CD4-positive, alpha-beta T cell (primary cell): Measurements from ENCODE around the gene JAZF1. TPM values are rescaled to one million over a fixed set of nuclear protein-coding genes. Genes with fewer than 3 reads are reported as not detected.
"Not testable (repeated sequence)": the region's sequence is repeated elsewhere in the genome, so short reads cannot be mapped to it uniquely, and the experiment has no call there.

ENCODE experiments used
- ATAC-seq: fragments of 200-7000 bp; cut with Tn5 transposase; one replicate; pipeline ENCODE4 v1.10.0; 2022; ENCODE audit warnings: mild to moderate bottlenecking; ENCODE audit not compliant: poor library complexity
- CTCF ChIA-PET: fragments of 350-600 bp; sonication (Branson Sonifier 250); formaldehyde crosslinking; loops from one replicate; lab custom pipeline; 2021; ENCODE audit warnings: antibody characterized with exemption, inconsistent platforms; lab: Charles Lee
- POLR2A ChIA-PET: fragments of 350-600 bp; sonication (Branson Sonifier 250); formaldehyde crosslinking; loops from one replicate; lab custom pipeline; 2021; ENCODE audit warnings: antibody characterized with exemption, inconsistent platforms; lab: Charles Lee
- DNase-seq, 14 experiments: peaks; one replicate each; pipeline ENCODE4 v3.0.0-alpha.2; 2013 to 2020; ENCODE audit warnings: mixed read lengths in 2 of 14
- H3K27ac ChIP-seq, 2 donors: one replicate each; pipeline versions ENCODE4 v1.5.1 to v1.7.0; 2013; ENCODE audit warnings: low read length in 2 of 2, low read depth in 1 of 2, mild to moderate bottlenecking in 1 of 2
- H3K27me3 ChIP-seq, 2 experiments: 1 replicate in 1 of 2; 2 replicates in 1 of 2; pipeline versions ENCODE4 v1.6.1 to v1.7.0; 2013; ENCODE audit warnings: low read length in 2 of 2, control low read depth in 1 of 2, mild to moderate bottlenecking in 1 of 2, moderate library complexity in 1 of 2; ENCODE audit not compliant: insufficient read depth in 2 of 2, control insufficient read depth in 1 of 2
- H3K36me3 ChIP-seq: one replicate; pipeline ENCODE4 v1.6.1; 2013; ENCODE audit warnings: low read length, control low read depth; ENCODE audit not compliant: insufficient read depth
- H3K4me1 ChIP-seq: one replicate; pipeline ENCODE4 v1.6.1; 2013; ENCODE audit warnings: low read length, control low read depth; ENCODE audit not compliant: insufficient read depth
- H3K4me3 ChIP-seq: one replicate; pipeline ENCODE4 v1.5.1; 2013; ENCODE audit warnings: mild to moderate bottlenecking, low read length, moderate library complexity
- H3K9me3 ChIP-seq, 2 experiments: 1 replicate in 1 of 2; 2 replicates in 1 of 2; pipeline versions ENCODE4 v1.6.1 to v1.7.0; 2013; ENCODE audit warnings: low read length in 2 of 2, mild to moderate bottlenecking in 2 of 2, control low read depth in 1 of 2, moderate library complexity in 1 of 2; ENCODE audit not compliant: control insufficient read depth in 1 of 2, insufficient read depth in 1 of 2
- H3K27ac Mint-ChIP-seq: one replicate; pipeline ENCODE4 v1.8.0; 2020; ENCODE audit warnings: mixed read lengths
- H3K27me3 Mint-ChIP-seq: one replicate; pipeline ENCODE4 v1.8.0; 2021; ENCODE audit warnings: mixed read lengths
- H3K36me3 Mint-ChIP-seq: one replicate; pipeline ENCODE4 v1.8.0; 2021; ENCODE audit warnings: low read depth, mixed read lengths
- H3K4me1 Mint-ChIP-seq: one replicate; pipeline ENCODE4 v1.8.0; 2021; ENCODE audit warnings: low read depth, mixed read lengths
- H3K4me3 Mint-ChIP-seq: one replicate; pipeline ENCODE4 v1.8.0; 2020; ENCODE audit warnings: mild to moderate bottlenecking, mixed read lengths
- H3K9me3 Mint-ChIP-seq: one replicate; pipeline ENCODE4 v1.8.0; 2020; ENCODE audit warnings: mixed read lengths
- intact Hi-C, 2 experiments: fragments of 100-400 bp; cut with DNase I in 1 of 2; cut with micrococcal nuclease in 1 of 2; formaldehyde crosslinking; loops; one replicate each; pipeline versions ENCODE4 v1.15.1 to v1.9.0; 2023 to 2025; cut with DNase I, micrococcal nuclease
- total RNA-seq, 174 experiments: library from RNA in 2 of 174; stranded (reverse) in 2 of 174; gene quantifications; one replicate each; pipeline ENCODE4 v1.2.3 and lab custom pipeline; 2021 to 2026
- TF ChIP-seq, protein P1 (sequence below): fragments of 200-600 bp; IDR thresholded peaks from one replicate; pipeline ENCODE4 v1.8.0; 2022; ENCODE audit warnings: antibody characterized with exemption, mild to moderate bottlenecking

JAZF1 gene
- total RNA-seq, 2 experiments from 2014 or later: 9.9 to 11.1 TPM

DNA sequence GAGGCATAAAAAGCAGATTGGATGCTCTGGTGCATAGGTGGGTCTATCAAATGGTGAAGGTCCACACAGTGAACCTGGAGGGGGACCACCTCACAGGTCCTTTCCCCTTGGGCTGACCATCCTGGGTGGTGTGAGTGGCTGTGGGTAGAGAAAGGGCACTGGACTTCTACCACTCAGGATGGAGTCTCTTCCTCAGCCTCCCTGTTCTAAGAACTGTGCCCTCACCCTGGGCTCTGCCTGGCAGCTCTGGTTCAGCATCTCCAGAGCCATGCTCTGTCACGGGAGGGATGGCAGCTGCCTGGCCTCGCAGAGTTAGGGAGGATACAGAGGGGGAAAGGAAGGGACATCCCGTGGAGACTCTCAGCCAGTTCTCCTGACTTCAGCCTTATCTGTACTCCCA, 318.8 kb downstream of the JAZF1 start:
- CTCF ChIA-PET: no interaction called here
- Histone ChIP-seq H3K9me3 (peaks cover 0 to 8% of the 10 kb centered on the region in 2 experiments), H3K27ac (no peak overlapping the region), H3K27me3 (no peaks in the 10 kb centered on the region), H3K36me3 (no peaks in the 10 kb centered on the region), H3K4me1 (no peaks in the 10 kb centered on the region), H3K4me3 (no peak overlapping the region)
- ATAC-seq (no peak), DNase-seq (no peak)
- H3K4me1 Mint-ChIP-seq: no peaks in the 10 kb centered on the region
- POLR2A ChIA-PET: no interaction called here
- H3K27me3 Mint-ChIP-seq: no peaks in the 10 kb centered on the region
- H3K9me3 Mint-ChIP-seq: peaks cover 2% of the 10 kb centered on the region
- H3K27ac Mint-ChIP-seq: no peak overlapping the region
- peaks cover 4% of the 10 kb centered on the region for H3K36me3 Mint-ChIP-seq
- TF ChIP-seq, protein P1, sequence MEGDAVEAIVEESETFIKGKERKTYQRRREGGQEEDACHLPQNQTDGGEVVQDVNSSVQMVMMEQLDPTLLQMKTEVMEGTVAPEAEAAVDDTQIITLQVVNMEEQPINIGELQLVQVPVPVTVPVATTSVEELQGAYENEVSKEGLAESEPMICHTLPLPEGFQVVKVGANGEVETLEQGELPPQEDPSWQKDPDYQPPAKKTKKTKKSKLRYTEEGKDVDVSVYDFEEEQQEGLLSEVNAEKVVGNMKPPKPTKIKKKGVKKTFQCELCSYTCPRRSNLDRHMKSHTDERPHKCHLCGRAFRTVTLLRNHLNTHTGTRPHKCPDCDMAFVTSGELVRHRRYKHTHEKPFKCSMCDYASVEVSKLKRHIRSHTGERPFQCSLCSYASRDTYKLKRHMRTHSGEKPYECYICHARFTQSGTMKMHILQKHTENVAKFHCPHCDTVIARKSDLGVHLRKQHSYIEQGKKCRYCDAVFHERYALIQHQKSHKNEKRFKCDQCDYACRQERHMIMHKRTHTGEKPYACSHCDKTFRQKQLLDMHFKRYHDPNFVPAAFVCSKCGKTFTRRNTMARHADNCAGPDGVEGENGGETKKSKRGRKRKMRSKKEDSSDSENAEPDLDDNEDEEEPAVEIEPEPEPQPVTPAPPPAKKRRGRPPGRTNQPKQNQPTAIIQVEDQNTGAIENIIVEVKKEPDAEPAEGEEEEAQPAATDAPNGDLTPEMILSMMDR: no peak
- intact Hi-C loops: loop anchor here in 1 of 2 experiments (5.0 kb wide), 1 partner anchor 1199 kb away; no protein-coding TSS in a partner anchor
- no peak overlapping the region for H3K4me3 Mint-ChIP-seq

GRCh38 chr7:27860800-27861199, 319.8 kb downstream of the JAZF1 start:
- Mint-ChIP-seq H3K4me1 (no peaks in the 10 kb centered on the region), H3K9me3 (peaks cover 2% of the 10 kb centered on the region), H3K27ac (no peak overlapping the region), H3K36me3 (peaks cover 11% of the 10 kb centered on the region), H3K4me3 (no peak overlapping the region), H3K27me3 (no peaks in the 10 kb centered on the region)
- H3K36me3 ChIP-seq: no peaks in the 10 kb centered on the region
- H3K4me3 ChIP-seq: no peak overlapping the region
- no peaks in the 10 kb centered on the region for H3K4me1 ChIP-seq
- peaks cover 0 to 9% of the 10 kb centered on the region in 2 experiments for H3K9me3 ChIP-seq
- TF ChIP-seq, protein P1: no peak
- no peak overlapping the region for H3K27ac ChIP-seq
- H3K27me3 ChIP-seq: no peaks in the 10 kb centered on the region
- ChIA-PET CTCF (no interaction called here), POLR2A (no interaction called here)
- no peak for ATAC-seq
- intact Hi-C loops: loop anchor here in 1 of 2 experiments (5.0 kb wide), 1 partner anchor 1198 kb away; no protein-coding TSS in a partner anchor
- DNase-seq: peak in 1 of 14 experiments; percentile 14

DNA sequence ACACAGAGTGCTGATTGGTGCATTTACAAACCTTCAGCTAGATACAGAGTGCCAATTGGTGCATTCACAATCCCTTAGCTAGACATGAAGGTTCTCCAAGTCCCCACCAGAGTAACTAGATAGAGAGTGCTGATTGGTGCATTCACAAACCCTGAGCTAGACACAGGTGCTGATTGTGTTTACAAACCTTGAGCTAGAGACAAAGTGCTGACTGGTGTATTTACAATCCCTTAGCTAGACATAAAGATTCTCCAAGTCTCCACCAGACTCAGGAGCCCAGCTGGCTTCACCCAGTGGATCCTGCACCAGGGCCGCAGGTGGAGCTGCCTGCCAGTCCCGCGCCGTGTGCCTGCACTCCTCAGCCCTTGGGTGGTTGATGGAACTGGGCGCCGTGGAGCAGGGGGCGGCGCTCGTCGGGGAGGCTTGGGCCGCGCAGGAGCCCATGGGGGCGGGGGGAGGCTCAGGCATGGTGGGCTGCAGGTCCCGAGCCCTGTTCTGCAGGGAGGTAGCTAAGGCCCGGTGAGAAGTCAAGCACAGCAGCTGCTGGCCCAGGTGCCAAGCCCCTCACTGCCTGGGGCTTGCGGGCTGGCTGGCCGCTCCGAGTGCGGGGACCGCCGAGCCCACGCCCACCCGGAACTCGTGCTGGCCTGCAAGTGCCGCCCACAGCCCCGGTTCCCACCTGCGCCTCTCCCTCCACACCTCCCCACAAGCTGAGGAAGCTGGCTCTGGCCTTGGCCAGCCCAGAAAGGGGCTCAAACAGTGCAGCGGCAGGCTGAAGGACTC, 323.7 kb downstream of the JAZF1 start:
- H3K27me3 Mint-ChIP-seq, H3K4me1 ChIP-seq, H3K4me3 ChIP-seq, H3K4me1 Mint-ChIP-seq, H3K27me3 ChIP-seq, POLR2A ChIA-PET, H3K9me3 ChIP-seq, CTCF ChIA-PET, DNase-seq, ATAC-seq, H3K36me3 ChIP-seq, H3K27ac ChIP-seq, H3K4me3 Mint-ChIP-seq, intact Hi-C loops, H3K27ac Mint-ChIP-seq, H3K9me3 Mint-ChIP-seq: not testable (repeated sequence)
- H3K36me3 Mint-ChIP-seq: peaks cover 21% of the 10 kb centered on the region
